ENCODE data around the gene DNALI1. TPM values are rescaled to one million over a fixed set of nuclear protein-coding genes. Genes with fewer than 3 reads are reported as not detected.
"Not testable (repeated sequence)": the region's sequence is repeated elsewhere in the genome, so short reads cannot be mapped to it uniquely, and the experiment has no call there.

Gene DNALI1
- total and polyA plus RNA-seq, 2 of the 4 experiments (the other 2 are of a cell fraction) = 9.1 to 10.1 TPM

- H3K4me3 ChIP-seq (ENCODE audit: insufficient read depth, low read depth, low read length); H3K27ac ChIP-seq (ENCODE audit: insufficient read depth, low read length); H3K14ac ChIP-seq (replicated peaks; ENCODE audit: low read depth, low read length); H3K9ac ChIP-seq (ENCODE audit: low read depth, low read length); POLR2A ChIA-PET (ENCODE audit: unreplicated experiment); CTCF ChIA-PET; H4K5ac ChIP-seq (ENCODE audit: low read depth, low read length); H3K27me3 ChIP-seq (ENCODE audit: control insufficient read depth, insufficient read depth, low read length); H2BK5ac ChIP-seq (ENCODE audit: low read depth, low read length, poor library complexity, severe bottlenecking); H3K9me3 ChIP-seq (ENCODE audit: control insufficient read depth, insufficient read depth, low read length); H4K20me1 ChIP-seq (ENCODE audit: insufficient read depth, low read length); H2AFZ ChIP-seq (replicated peaks; ENCODE audit: low read length, poor library complexity); H2BK120ac ChIP-seq (ENCODE audit: low read depth, low read length); ATAC-seq (ENCODE audit: low read depth); DNase-seq; H3K18ac ChIP-seq (ENCODE audit: low read depth, low read length); H3K4me2 ChIP-seq (ENCODE audit: low read depth, low read length); H2AK5ac ChIP-seq (ENCODE audit: low read depth, low read length); H2BK15ac ChIP-seq (ENCODE audit: low read depth, low read length); H3K9me1 ChIP-seq (ENCODE audit: insufficient read depth, low read length); H3K56ac ChIP-seq (ENCODE audit: extremely low read depth, insufficient read depth, low read length); H4K91ac ChIP-seq (ENCODE audit: insufficient read depth, low read depth, low read length); H3K4me1 ChIP-seq (ENCODE audit: control insufficient read depth, insufficient read depth, low read length); BruUV-seq (replicated peaks); intact Hi-C loops (cut with micrococcal nuclease); H3K4ac ChIP-seq (ENCODE audit: low read depth, low read length); H2BK20ac ChIP-seq (ENCODE audit: low read depth, low read length); dilution Hi-C loops (cut with HindIII; ENCODE audit: low sequenced_read_pairs, unreplicated experiment); H4K8ac ChIP-seq (ENCODE audit: low read depth in 2 of 2, low read length in 2 of 2); H2AK9ac ChIP-seq (replicated peaks; ENCODE audit: low read depth, low read length, poor library complexity); H3K23ac ChIP-seq (ENCODE audit: low read depth, low read length): not testable (repeated sequence)
- Histone ChIP-seq H3K36me3 (ENCODE audit: control insufficient read depth, insufficient read depth, low read length) (peaks cover 37% of the 10 kb centered on the region), H3K79me1 (ENCODE audit: low read depth in 1 of 2, low read length in 2 of 2) (peaks cover 10 to 11% of the 10 kb centered on the region in 2 experiments)
- TF ChIP-seq CEBPB (IDR thresholded peaks at IDR 0.05; ENCODE audit: low read depth, low read length) = peak; percentile 69
- in situ Hi-C loops (cut with MboI; ENCODE audit: low sequenced_read_pairs) = loop anchor here (25.0 kb wide), 1 partner anchor 428 kb away; the partner anchor contains the start of genes FHL3 and UTP11
- WGBS, 2 experiments (ENCODE audit: extremely low coverage in 2 of 2, insufficient read length in 1 of 2) = no CpG with 5 or more reads among the region's 4 CpGs
These were observed 27.8 kb downstream of the DNALI1 start for GRCh38 chr1:37584544-37584943.

Data from IMR-90 (cell line).